ENCODE results near the gene IREB2.

GRCh38 chr15:78533331-78533730, 95.3 kb downstream of the IREB2 start:
- TF ChIP-seq CTCF (IDR thresholded peaks at IDR 0.05) (no peak), POLR2A (IDR thresholded peaks at IDR 0.05) (no peak)
